Panc1 (cell line): ENCODE results near the gene OR4F15.

ENCODE experiments used
- POLR2AphosphoS5 ChIP-seq: IDR thresholded peaks from 2 replicates; pipeline ENCODE4 v1.6.1; 2012; ENCODE audit warnings: mild to moderate bottlenecking, low read depth, low read length, moderate library complexity
- SIN3A ChIP-seq: IDR thresholded peaks from 2 replicates; pipeline ENCODE4 v1.6.1; 2012; ENCODE audit warnings: low read depth, mild to moderate bottlenecking, low read length, moderate library complexity, borderline replicate concordance; ENCODE audit not compliant: insufficient read depth
- TF ChIP-seq, protein P1 (sequence below): fragments of 450-650 bp; IDR thresholded peaks from 2 replicates; pipeline ENCODE4 v1.5.1; 2017; ENCODE audit warnings: mild to moderate bottlenecking
- TF ChIP-seq, protein P2 (sequence below), 2 experiments: IDR thresholded peaks; 2 replicates each; pipeline ENCODE4 v1.6.1; 2011 to 2012; ENCODE audit warnings: low read depth in 2 of 2, control low read depth in 1 of 2, low read length in 1 of 2, mild to moderate bottlenecking in 1 of 2, moderate library complexity in 1 of 2; ENCODE audit not compliant: insufficient read depth in 1 of 2

DNA sequence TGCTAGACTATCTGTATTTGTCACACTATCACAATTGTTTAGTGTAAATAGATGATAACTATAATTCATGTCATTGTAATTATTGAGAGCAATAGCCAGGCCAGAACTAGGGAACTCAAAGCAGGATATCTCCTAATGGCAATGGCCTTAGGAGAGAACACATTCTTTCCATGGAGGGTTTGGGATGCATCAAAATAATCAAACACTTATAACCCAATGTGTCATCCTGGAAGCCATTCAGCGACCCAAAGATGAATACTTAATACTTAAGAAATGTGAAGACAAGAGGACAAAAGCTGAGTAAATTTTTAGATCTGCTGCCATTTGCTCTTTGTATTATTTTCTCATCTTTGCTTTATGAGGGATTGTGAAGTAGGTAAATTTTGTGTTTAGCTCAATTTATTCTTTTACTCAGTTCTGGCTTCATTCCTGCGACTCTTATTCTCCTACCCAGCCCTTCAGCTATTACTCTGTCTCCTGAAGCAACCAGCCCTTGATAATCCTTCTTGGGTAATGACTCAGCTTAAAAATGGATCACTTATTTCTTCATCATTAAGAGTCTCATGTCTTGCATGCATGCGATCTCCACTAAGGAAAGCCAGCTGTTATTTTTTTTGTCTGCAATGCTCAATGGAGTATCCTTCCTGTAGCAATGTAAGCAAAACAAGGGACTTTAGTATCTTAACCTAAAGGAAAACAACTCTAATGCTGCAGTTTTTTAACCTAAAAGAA, 2.0 kb downstream of the OR4F15 start:
- TF ChIP-seq, protein P1, sequence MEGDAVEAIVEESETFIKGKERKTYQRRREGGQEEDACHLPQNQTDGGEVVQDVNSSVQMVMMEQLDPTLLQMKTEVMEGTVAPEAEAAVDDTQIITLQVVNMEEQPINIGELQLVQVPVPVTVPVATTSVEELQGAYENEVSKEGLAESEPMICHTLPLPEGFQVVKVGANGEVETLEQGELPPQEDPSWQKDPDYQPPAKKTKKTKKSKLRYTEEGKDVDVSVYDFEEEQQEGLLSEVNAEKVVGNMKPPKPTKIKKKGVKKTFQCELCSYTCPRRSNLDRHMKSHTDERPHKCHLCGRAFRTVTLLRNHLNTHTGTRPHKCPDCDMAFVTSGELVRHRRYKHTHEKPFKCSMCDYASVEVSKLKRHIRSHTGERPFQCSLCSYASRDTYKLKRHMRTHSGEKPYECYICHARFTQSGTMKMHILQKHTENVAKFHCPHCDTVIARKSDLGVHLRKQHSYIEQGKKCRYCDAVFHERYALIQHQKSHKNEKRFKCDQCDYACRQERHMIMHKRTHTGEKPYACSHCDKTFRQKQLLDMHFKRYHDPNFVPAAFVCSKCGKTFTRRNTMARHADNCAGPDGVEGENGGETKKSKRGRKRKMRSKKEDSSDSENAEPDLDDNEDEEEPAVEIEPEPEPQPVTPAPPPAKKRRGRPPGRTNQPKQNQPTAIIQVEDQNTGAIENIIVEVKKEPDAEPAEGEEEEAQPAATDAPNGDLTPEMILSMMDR = no peak
- no peak for TF ChIP-seq POLR2AphosphoS5
- TF ChIP-seq, protein P2, sequence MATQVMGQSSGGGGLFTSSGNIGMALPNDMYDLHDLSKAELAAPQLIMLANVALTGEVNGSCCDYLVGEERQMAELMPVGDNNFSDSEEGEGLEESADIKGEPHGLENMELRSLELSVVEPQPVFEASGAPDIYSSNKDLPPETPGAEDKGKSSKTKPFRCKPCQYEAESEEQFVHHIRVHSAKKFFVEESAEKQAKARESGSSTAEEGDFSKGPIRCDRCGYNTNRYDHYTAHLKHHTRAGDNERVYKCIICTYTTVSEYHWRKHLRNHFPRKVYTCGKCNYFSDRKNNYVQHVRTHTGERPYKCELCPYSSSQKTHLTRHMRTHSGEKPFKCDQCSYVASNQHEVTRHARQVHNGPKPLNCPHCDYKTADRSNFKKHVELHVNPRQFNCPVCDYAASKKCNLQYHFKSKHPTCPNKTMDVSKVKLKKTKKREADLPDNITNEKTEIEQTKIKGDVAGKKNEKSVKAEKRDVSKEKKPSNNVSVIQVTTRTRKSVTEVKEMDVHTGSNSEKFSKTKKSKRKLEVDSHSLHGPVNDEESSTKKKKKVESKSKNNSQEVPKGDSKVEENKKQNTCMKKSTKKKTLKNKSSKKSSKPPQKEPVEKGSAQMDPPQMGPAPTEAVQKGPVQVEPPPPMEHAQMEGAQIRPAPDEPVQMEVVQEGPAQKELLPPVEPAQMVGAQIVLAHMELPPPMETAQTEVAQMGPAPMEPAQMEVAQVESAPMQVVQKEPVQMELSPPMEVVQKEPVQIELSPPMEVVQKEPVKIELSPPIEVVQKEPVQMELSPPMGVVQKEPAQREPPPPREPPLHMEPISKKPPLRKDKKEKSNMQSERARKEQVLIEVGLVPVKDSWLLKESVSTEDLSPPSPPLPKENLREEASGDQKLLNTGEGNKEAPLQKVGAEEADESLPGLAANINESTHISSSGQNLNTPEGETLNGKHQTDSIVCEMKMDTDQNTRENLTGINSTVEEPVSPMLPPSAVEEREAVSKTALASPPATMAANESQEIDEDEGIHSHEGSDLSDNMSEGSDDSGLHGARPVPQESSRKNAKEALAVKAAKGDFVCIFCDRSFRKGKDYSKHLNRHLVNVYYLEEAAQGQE (IDR thresholded peaks at IDR 0.05; ENCODE audit: insufficient read depth in 1 of 2, low read depth in 2 of 2, low read length in 1 of 2) = no peak
- TF ChIP-seq SIN3A = no peak
